Measurements from ENCODE around the gene OIP5. TPM values are rescaled to one million over a fixed set of nuclear protein-coding genes. Genes with fewer than 3 reads are reported as not detected.
"Not testable (repeated sequence)": the region's sequence is repeated elsewhere in the genome, so short reads cannot be mapped to it uniquely, and the experiment has no call there.

Gene OIP5
- total RNA-seq, 2 donors from 2014 or later, result not detected

DNA sequence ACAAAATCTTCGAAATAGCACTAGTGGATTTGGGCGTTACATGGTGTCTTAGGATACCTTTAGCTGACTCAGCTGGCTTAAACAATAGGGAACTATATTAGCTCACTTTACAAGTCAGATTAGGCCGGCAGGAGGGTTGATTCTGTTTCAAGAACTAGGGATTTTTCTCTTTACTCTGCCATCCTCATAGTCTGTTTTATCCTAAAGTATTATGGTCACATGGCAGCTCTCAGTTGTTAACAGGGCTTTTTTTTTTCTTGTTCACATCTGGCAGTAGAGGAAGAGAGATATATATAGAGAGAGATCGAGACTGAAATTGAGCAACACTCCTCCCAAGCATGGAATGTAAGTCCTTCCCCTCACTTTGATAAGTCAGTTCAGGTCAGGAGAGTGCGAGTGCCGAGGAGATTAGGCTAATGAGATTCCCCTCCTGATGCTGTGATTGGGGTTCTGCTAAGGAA lies 68.5 kb downstream of the OIP5 start:
- peaks cover 26% of the 10 kb centered on the region for H3K36me3 ChIP-seq
- no peak for ATAC-seq (ENCODE audit: insufficient number of reproducible peaks, low FRiP score, low read depth)
- no peak overlapping the region for H3K4me3 ChIP-seq
- TF ChIP-seq, protein P1, sequence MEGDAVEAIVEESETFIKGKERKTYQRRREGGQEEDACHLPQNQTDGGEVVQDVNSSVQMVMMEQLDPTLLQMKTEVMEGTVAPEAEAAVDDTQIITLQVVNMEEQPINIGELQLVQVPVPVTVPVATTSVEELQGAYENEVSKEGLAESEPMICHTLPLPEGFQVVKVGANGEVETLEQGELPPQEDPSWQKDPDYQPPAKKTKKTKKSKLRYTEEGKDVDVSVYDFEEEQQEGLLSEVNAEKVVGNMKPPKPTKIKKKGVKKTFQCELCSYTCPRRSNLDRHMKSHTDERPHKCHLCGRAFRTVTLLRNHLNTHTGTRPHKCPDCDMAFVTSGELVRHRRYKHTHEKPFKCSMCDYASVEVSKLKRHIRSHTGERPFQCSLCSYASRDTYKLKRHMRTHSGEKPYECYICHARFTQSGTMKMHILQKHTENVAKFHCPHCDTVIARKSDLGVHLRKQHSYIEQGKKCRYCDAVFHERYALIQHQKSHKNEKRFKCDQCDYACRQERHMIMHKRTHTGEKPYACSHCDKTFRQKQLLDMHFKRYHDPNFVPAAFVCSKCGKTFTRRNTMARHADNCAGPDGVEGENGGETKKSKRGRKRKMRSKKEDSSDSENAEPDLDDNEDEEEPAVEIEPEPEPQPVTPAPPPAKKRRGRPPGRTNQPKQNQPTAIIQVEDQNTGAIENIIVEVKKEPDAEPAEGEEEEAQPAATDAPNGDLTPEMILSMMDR (IDR thresholded peaks at IDR 0.05), result no peak
- DNase-seq (ENCODE audit: low spot score), result no peak
- H3K27me3 ChIP-seq (replicated peaks; ENCODE audit: insufficient read depth), result no peaks in the 10 kb centered on the region
- no peaks in the 10 kb centered on the region for H3K4me1 ChIP-seq (ENCODE audit: control insufficient read depth in 1 of 2, low read depth in 2 of 2)
- H3K9me3 ChIP-seq, result no peaks in the 10 kb centered on the region
- H3K27ac ChIP-seq, result no peak overlapping the region

DNA sequence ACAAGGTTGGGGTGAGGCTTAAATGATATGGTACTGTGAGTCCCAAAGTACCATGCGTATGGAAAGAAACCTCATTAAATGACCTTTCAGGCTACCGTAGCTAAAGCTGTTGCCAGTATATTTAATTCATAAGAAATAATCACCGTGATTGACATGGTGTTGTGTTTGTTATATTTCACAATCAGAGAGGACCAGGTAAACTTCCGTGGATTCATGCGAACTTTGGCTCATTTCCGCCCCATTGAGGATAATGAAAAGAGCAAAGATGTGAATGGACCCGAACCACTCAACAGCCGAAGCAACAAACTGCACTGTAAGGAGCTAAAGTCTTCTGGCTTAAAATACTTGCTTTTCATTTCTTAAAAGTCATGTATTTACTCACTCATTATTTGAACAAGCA lies 69.8 kb downstream of the OIP5 start:
- DNase-seq (ENCODE audit: low spot score) (no peak), ATAC-seq (ENCODE audit: insufficient number of reproducible peaks, low FRiP score, low read depth) (no peak)
- no peaks in the 10 kb centered on the region for H3K27me3 ChIP-seq (replicated peaks; ENCODE audit: insufficient read depth)
- TF ChIP-seq, protein P1 (IDR thresholded peaks at IDR 0.05), result no peak
- peaks cover 26% of the 10 kb centered on the region for H3K36me3 ChIP-seq
- no peak overlapping the region for H3K4me3 ChIP-seq
- no peaks in the 10 kb centered on the region for H3K4me1 ChIP-seq (ENCODE audit: control insufficient read depth in 1 of 2, low read depth in 2 of 2)
- H3K27ac ChIP-seq, result no peak overlapping the region
- H3K9me3 ChIP-seq, result no peaks in the 10 kb centered on the region

DNA sequence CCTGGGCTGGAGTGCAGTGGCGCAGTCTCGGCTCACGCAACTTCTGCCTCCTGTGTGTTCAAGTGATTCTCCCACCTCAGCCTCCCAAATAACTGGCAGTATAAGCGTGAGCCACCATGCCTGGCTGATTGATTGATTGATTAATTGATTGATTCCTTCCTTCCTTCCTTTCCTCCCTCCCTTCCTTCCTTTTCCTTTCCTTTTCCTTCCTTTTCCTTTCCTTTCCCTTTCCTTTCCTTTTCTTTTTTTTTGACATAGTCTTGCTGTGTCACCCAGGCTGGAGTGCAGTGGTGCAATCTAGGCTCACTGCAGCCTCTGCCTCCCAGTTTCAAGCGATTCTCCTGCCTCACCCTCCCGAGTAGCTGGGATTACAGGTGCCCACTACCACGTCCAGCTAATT lies 71.5 kb downstream of the OIP5 start:
- H3K27ac ChIP-seq; H3K9me3 ChIP-seq; DNase-seq (ENCODE audit: low spot score); ATAC-seq (ENCODE audit: insufficient number of reproducible peaks, low FRiP score, low read depth); H3K27me3 ChIP-seq (replicated peaks; ENCODE audit: insufficient read depth); H3K4me1 ChIP-seq (ENCODE audit: control insufficient read depth in 1 of 2, low read depth in 2 of 2); H3K4me3 ChIP-seq: not testable (repeated sequence)
- H3K36me3 ChIP-seq, result peaks cover 24% of the 10 kb centered on the region

DNA sequence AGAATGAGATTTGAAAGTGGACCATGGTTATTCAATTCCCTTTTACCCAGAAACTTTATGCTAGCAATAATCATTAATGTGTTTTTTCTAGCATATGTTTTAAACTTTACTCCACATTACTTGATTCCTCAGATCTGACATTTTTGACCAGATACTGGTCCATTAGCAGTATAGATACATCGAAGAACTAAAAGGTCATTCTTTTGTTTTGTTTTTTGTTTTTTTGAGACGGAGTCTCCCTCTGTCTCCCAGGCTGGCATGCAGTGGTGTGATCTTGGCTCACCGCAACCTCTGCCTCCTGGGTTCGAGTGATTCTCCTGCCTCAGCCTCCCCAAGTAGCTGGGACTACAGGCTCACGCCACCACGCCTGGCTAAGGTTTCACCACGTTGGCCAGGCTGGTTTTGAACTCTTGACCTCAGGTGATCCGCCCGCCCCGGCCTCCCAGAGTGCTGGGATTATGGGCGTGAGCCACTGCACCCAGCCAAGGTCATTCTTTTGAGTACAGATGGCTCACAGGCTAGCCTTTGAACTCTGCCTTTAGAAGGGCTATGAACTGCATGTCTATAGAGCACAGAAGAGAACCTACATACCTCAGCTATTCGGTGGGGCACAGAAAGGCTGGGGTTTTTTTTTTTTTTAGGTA lies 72.7 kb downstream of the OIP5 start:
- H3K9me3 ChIP-seq, result no peaks in the 10 kb centered on the region
- TF ChIP-seq, protein P1 (IDR thresholded peaks at IDR 0.05), result no peak
- H3K36me3 ChIP-seq, result peaks cover 17% of the 10 kb centered on the region
- no peaks in the 10 kb centered on the region for H3K4me1 ChIP-seq (ENCODE audit: control insufficient read depth in 1 of 2, low read depth in 2 of 2)
- ATAC-seq (ENCODE audit: insufficient number of reproducible peaks, low FRiP score, low read depth) (no peak), DNase-seq (ENCODE audit: low spot score) (no peak)
- no peak overlapping the region for H3K4me3 ChIP-seq
- no peaks in the 10 kb centered on the region for H3K27me3 ChIP-seq (replicated peaks; ENCODE audit: insufficient read depth)
- no peak overlapping the region for H3K27ac ChIP-seq

Other genes with a start within 250 kb of the OIP5 start
- gene INO80, start 216.3 kb downstream of the OIP5 start, total RNA-seq, result 10 to 100 TPM; 27.2 to 64.4 TPM
- not detected for gene EXD1, start 101.8 kb downstream of the OIP5 start, total RNA-seq
- gene CHP1, start 101.3 kb downstream of the OIP5 start, total RNA-seq, result 100 to 1,000 TPM in 1 of 2 donors, 10 to 100 TPM in 1; 65.3 to 115 TPM
- 1 to 10 TPM; 1.4 to 5.7 TPM for gene NUSAP1, start 290 bp upstream of the OIP5 start, total RNA-seq
- 10 to 100 TPM; 12.5 to 15.9 TPM for gene NDUFAF1, start 69.9 kb upstream of the OIP5 start, total RNA-seq
- gene RTF1, start 84.5 kb upstream of the OIP5 start, total RNA-seq, result 10 to 100 TPM; 20.0 to 49.5 TPM
- 1 to 10 TPM in 1 of 2 donors, not detected in 1; 4.4 TPM for gene ITPKA, start 161.3 kb upstream of the OIP5 start, total RNA-seq
- under 1 TPM; 0.35 to 0.81 TPM for gene LTK, start 181.2 kb upstream of the OIP5 start, total RNA-seq
- gene RPAP1, start 211.7 kb upstream of the OIP5 start, total RNA-seq, result 10 to 100 TPM; 14.7 to 19.2 TPM
- gene TYRO3, start 226.6 kb upstream of the OIP5 start, total RNA-seq, result 1 to 10 TPM; 5.4 to 8.8 TPM

All from thoracic aorta (tissue), 2 donors.